ENCODE measurements around the gene EDDM3A. TPM values are rescaled to one million over a fixed set of nuclear protein-coding genes. Genes with fewer than 3 reads are reported as not detected.
A peak's percentile ranks its signal among the peaks of the same experiment; 100 is the strongest.

The EDDM3A gene
- total and polyA plus RNA-seq, 2 of the 13 experiments (the other 11 are each of a cell fraction or from before 2014, with no cell fraction given): not detected

GRCh38 chr14:20706657-20707355 lies 38.9 kb upstream of the EDDM3A start:
- TF ChIP-seq HNRNPL (IDR thresholded peaks at IDR 0.05; ENCODE audit: low read depth, low read length) (no peak), SMAD1 (CRISPR knock-in tag; IDR thresholded peaks at IDR 0.05; ENCODE audit: borderline replicate concordance, low read depth) (no peak), ZBTB34 (CRISPR knock-in tag; IDR thresholded peaks at IDR 0.05) (no peak), EED (CRISPR knock-in tag; IDR thresholded peaks at IDR 0.05) (no peak), HOXA9 (CRISPR knock-in tag; IDR thresholded peaks at IDR 0.05; ENCODE audit: borderline replicate concordance) (no peak)
- no peak for ATAC-seq
- BruUV-seq (replicated peaks): no TSS peak

DNA sequence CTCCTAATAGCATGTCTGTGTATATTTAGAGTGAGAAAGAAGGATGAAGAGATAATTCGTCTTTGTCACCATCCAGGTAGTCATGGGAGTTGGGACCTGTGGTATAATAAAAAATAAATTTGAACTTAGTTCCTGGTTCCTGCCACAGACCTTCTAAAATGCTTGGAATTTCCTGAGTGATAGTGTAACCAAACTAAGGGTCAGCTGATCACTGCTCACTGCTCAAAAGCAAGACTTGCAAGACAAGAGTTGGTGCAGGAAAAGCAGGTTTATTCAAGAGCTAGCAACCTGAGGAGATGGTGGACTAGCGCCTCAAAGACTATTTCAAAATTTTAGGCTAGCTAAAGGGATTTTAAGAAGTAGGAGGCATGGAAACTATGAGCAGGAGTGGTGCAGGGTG lies 38.1 kb upstream of the EDDM3A start:
- 0 out of 2 replicates have a peak overlapping the region, but pooled peaks have one; percentile 18 for H3K4me2 ChIP-seq (ENCODE audit: low read depth, low read length)
- H3K9me3 ChIP-seq (ENCODE audit: low read length): peaks cover 5% of the 10 kb centered on the region; the same call in 1 of the 2 replicates
- POLR2A ChIA-PET: no interaction called here
- ATAC-seq: no peak
- DNase-seq (ENCODE audit: low spot score): no peak
- H4K20me1 ChIP-seq (ENCODE audit: insufficient read depth, low read length): no peaks in the 10 kb centered on the region
- H3K4me3 ChIP-seq (replicated peaks in 1 of 3; ENCODE audit: insufficient read depth in 1 of 3, low read depth in 2 of 3, low read length in 3 of 3): no peak overlapping the region
- no TSS peak for BruUV-seq (replicated peaks)
- in situ Hi-C loops (cut with HindIII; ENCODE audit: extremely low pct_ligation_motif_present, low pct_unique_long_range_greater_than_20kb) (no loop called here), intact Hi-C loops (cut with micrococcal nuclease; ENCODE audit: unreplicated experiment) (no loop called here)
- no peak overlapping the region for H3K9ac ChIP-seq (ENCODE audit: insufficient read depth, low read depth, low read length)
- TF ChIP-seq MEIS2 (CRISPR knock-in tag; IDR thresholded peaks at IDR 0.05): no peak
- TF ChIP-seq HNRNPK (IDR thresholded peaks at IDR 0.05; ENCODE audit: low read depth, low read length, poor library complexity, severe bottlenecking): peak; percentile 45
- TF ChIP-seq YEATS4 (CRISPR knock-in tag; IDR thresholded peaks at IDR 0.05; ENCODE audit: borderline replicate concordance): no peak
- peak; percentile 40 for TF ChIP-seq TEAD3 (CRISPR knock-in tag; optimal IDR thresholded peaks at IDR 0.05; ENCODE audit: borderline replicate concordance)
- no peak for TF ChIP-seq NFE2L2 (IDR thresholded peaks at IDR 0.05; ENCODE audit: low read length)
- no peak for TF ChIP-seq XRCC5 (optimal IDR thresholded peaks at IDR 0.05; ENCODE audit: low read length)
- no peak for TF ChIP-seq RAD51 (IDR thresholded peaks at IDR 0.05; ENCODE audit: borderline replicate concordance)
- TF ChIP-seq, protein P1, sequence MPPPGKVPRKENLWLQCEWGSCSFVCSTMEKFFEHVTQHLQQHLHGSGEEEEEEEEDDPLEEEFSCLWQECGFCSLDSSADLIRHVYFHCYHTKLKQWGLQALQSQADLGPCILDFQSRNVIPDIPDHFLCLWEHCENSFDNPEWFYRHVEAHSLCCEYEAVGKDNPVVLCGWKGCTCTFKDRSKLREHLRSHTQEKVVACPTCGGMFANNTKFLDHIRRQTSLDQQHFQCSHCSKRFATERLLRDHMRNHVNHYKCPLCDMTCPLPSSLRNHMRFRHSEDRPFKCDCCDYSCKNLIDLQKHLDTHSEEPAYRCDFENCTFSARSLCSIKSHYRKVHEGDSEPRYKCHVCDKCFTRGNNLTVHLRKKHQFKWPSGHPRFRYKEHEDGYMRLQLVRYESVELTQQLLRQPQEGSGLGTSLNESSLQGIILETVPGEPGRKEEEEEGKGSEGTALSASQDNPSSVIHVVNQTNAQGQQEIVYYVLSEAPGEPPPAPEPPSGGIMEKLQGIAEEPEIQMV (CRISPR knock-in tag; IDR thresholded peaks at IDR 0.05; ENCODE audit: low read depth): no peak
- no peak for FAIRE-seq
- H3K4me1 ChIP-seq (ENCODE audit: insufficient read depth, low read length): peaks cover 9% of the 10 kb centered on the region
- no peak overlapping the region for H2AFZ ChIP-seq (ENCODE audit: low read length)
- WGBS (ENCODE audit: low lambda C conversion rate): 48% methylated on average over 2 of the region's 2 CpGs
- H3K27me3 ChIP-seq (ENCODE audit: control insufficient read depth in 1 of 2, insufficient read depth in 2 of 2, low read length in 2 of 2): no peaks in the 10 kb centered on the region
- H3K27ac ChIP-seq (ENCODE audit: extremely low read length, insufficient read depth, low read length): no peak overlapping the region
- H3K36me3 ChIP-seq (replicated peaks in 1 of 2; ENCODE audit: control insufficient read depth in 1 of 2, insufficient read depth in 2 of 2, low read length in 2 of 2): no peaks in the 10 kb centered on the region
- CTCF ChIA-PET (ENCODE audit: low intra/inter-chr PET ratio, low total read pairs): no interaction called here
- H3K79me2 ChIP-seq (ENCODE audit: insufficient read depth, low read length): no peaks in the 10 kb centered on the region

More at GRCh38 chr14:20706657-20707355, 38.9 kb upstream of the EDDM3A start:
- CTCF ChIA-PET (ENCODE audit: low intra/inter-chr PET ratio, low total read pairs): no interaction called here
- in situ Hi-C loops (cut with HindIII; ENCODE audit: extremely low pct_ligation_motif_present, low pct_unique_long_range_greater_than_20kb): no loop called here
- H3K9ac ChIP-seq (ENCODE audit: insufficient read depth, low read depth, low read length): no peak overlapping the region
- no peak overlapping the region for H3K4me3 ChIP-seq (replicated peaks in 1 of 3; ENCODE audit: insufficient read depth in 1 of 3, low read depth in 2 of 3, low read length in 3 of 3)
- peaks cover 9% of the 10 kb centered on the region for H3K4me1 ChIP-seq (ENCODE audit: insufficient read depth, low read length)
- no peak overlapping the region for H3K4me2 ChIP-seq (ENCODE audit: low read depth, low read length)
- no peaks in the 10 kb centered on the region for H3K36me3 ChIP-seq (replicated peaks in 1 of 2; ENCODE audit: control insufficient read depth in 1 of 2, insufficient read depth in 2 of 2, low read length in 2 of 2)
- peaks cover 5% of the 10 kb centered on the region; the same call in 1 of the 2 replicates for H3K9me3 ChIP-seq (ENCODE audit: low read length)
- H3K27ac ChIP-seq (ENCODE audit: extremely low read length, insufficient read depth, low read length): no peak overlapping the region
- DNase-seq (ENCODE audit: low spot score) (no peak), FAIRE-seq (no peak)
- H2AFZ ChIP-seq (ENCODE audit: low read length): no peak overlapping the region
- no peaks in the 10 kb centered on the region for H4K20me1 ChIP-seq (ENCODE audit: insufficient read depth, low read length)
- 69% methylated on average over 4 of the region's 4 CpGs for WGBS (ENCODE audit: low lambda C conversion rate)
- intact Hi-C loops (cut with micrococcal nuclease; ENCODE audit: unreplicated experiment): no loop called here
- POLR2A ChIA-PET: no interaction called here
- no peaks in the 10 kb centered on the region for H3K27me3 ChIP-seq (ENCODE audit: control insufficient read depth in 1 of 2, insufficient read depth in 2 of 2, low read length in 2 of 2)
- H3K79me2 ChIP-seq (ENCODE audit: insufficient read depth, low read length): no peaks in the 10 kb centered on the region
